HCT116 (cell line): ENCODE results near the gene CDH4.

Experiments used
- ATF3 ChIP-seq: IDR thresholded peaks from 2 replicates; pipeline ENCODE4 v1.6.1; 2012
- CBX3 ChIP-seq: IDR thresholded peaks from 2 replicates; pipeline ENCODE4 v1.6.1; 2012; ENCODE audit warnings: low read depth
- CEBPB ChIP-seq: IDR thresholded peaks from 2 replicates; pipeline ENCODE4 v1.6.1; 2012; ENCODE audit warnings: low read depth
- CTCF ChIP-seq, 3 experiments: fragments of 200-600 bp in 1 of 3; sonication (generic) in 1 of 3; IDR thresholded peaks in 2 of 3; conservative IDR thresholded peaks in 1 of 3; 2 replicates each; pipeline ENCODE4 v1.5.1; 2012 to 2017; ENCODE audit warnings: low read depth in 2 of 3, low read length in 2 of 3, antibody characterized with exemption in 1 of 3, borderline replicate concordance in 1 of 3, control low read depth in 1 of 3, mild to moderate bottlenecking in 1 of 3, mixed read lengths in 1 of 3, mixed run types in 1 of 3, moderate library complexity in 1 of 3; ENCODE audit not compliant: insufficient read depth in 1 of 3
- EGR1 ChIP-seq: IDR thresholded peaks from 2 replicates; pipeline ENCODE4 v1.6.1; 2012; ENCODE audit warnings: low read depth
- EZH2 ChIP-seq: fragments of 200-600 bp; sonication (generic); IDR thresholded peaks from 2 replicates; pipeline ENCODE4 v1.6.1; 2017; ENCODE audit warnings: antibody characterized with exemption, mixed run types
- EZH2phosphoT487 ChIP-seq: fragments of 200-600 bp; IDR thresholded peaks from 2 replicates; pipeline ENCODE4 v1.6.1; 2018; ENCODE audit warnings: antibody characterized with exemption, borderline replicate concordance
- MAX ChIP-seq: IDR thresholded peaks from 2 replicates; pipeline ENCODE4 v1.6.1; 2012
- POLR2A ChIP-seq: IDR thresholded peaks from 2 replicates; pipeline ENCODE4 v1.7.0; 2011; ENCODE audit warnings: borderline replicate concordance; ENCODE audit not compliant: insufficient read depth, insufficient read length; ENCODE audit errors: extremely low read depth
- POLR2AphosphoS5 ChIP-seq: IDR thresholded peaks from 2 replicates; pipeline ENCODE4 v1.6.1; 2011; ENCODE audit warnings: mild to moderate bottlenecking, low read depth, low read length, moderate library complexity
- RAD21 ChIP-seq: IDR thresholded peaks from 2 replicates; pipeline ENCODE4 v1.6.1; 2012; ENCODE audit warnings: low read depth, mild to moderate bottlenecking
- YY1 ChIP-seq: IDR thresholded peaks from 2 replicates; pipeline ENCODE4 v1.6.1; 2011; ENCODE audit warnings: low read length, low read depth, moderate library complexity, mild to moderate bottlenecking; ENCODE audit not compliant: insufficient replicate concordance; ENCODE audit errors: extremely low read depth
- ZFX ChIP-seq: fragments of 450-650 bp; IDR thresholded peaks from 2 replicates; pipeline ENCODE4 v1.6.1; 2017

GRCh38 chr20:61937146-61937962, 685.3 kb downstream of the CDH4 start:
- TF ChIP-seq EZH2phosphoT487, result no peak
- no peak for TF ChIP-seq ZFX
- no peak for TF ChIP-seq POLR2AphosphoS5
- TF ChIP-seq CTCF (IDR thresholded peaks at IDR 0.05 in 2 of 3, conservative IDR thresholded peaks at IDR 0.05 in 1 of 3; ENCODE audit: borderline replicate concordance in 1 of 3, insufficient read depth in 1 of 3, low read depth in 2 of 3, low read length in 2 of 3), result no peak
- no peak for TF ChIP-seq EZH2
- TF ChIP-seq POLR2A, result no peak
- no peak for TF ChIP-seq RAD21
- no peak for TF ChIP-seq EGR1
- no peak for TF ChIP-seq ATF3
- TF ChIP-seq YY1, result no peak
- no peak for TF ChIP-seq CBX3
- no peak for TF ChIP-seq MAX
- no peak for TF ChIP-seq CEBPB
